Measurements from ENCODE around the gene NRIP1.

DNA sequence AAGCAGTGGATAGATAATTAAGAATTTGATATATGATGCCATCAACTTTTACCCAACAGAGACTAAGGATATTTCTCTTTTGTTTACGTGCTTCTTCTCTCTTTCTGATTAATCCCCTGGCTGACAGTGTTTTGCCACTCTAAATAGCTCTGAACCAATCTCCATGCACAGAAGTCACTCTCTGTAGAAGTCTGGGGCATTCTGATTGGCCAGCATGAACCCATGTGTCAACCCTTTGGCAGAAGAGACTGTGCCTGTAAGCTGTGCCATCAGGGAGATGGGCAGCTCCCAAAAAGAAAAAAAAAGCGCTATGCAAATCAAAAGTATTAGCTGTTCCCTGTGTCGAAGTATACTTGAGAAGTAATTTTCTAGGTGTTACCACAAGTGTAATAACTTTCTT lies 34.1 kb upstream of the NRIP1 start:
- no peak for TF ChIP-seq BRCA1 (IDR thresholded peaks at IDR 0.05; ENCODE audit: low read depth, low read length)
- TF ChIP-seq, protein P1, sequence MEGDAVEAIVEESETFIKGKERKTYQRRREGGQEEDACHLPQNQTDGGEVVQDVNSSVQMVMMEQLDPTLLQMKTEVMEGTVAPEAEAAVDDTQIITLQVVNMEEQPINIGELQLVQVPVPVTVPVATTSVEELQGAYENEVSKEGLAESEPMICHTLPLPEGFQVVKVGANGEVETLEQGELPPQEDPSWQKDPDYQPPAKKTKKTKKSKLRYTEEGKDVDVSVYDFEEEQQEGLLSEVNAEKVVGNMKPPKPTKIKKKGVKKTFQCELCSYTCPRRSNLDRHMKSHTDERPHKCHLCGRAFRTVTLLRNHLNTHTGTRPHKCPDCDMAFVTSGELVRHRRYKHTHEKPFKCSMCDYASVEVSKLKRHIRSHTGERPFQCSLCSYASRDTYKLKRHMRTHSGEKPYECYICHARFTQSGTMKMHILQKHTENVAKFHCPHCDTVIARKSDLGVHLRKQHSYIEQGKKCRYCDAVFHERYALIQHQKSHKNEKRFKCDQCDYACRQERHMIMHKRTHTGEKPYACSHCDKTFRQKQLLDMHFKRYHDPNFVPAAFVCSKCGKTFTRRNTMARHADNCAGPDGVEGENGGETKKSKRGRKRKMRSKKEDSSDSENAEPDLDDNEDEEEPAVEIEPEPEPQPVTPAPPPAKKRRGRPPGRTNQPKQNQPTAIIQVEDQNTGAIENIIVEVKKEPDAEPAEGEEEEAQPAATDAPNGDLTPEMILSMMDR (IDR thresholded peaks at IDR 0.05 in 2 of 3, conservative IDR thresholded peaks at IDR 0.05 in 1 of 3; ENCODE audit: control insufficient read depth in 2 of 3, extremely low read depth in 1 of 3, insufficient read depth in 1 of 3, low read depth in 3 of 3, low read length in 3 of 3), result no peak
- no peak for TF ChIP-seq TAF1 (IDR thresholded peaks at IDR 0.05; ENCODE audit: borderline replicate concordance, low read depth, low read length)
- TF ChIP-seq ATF7 (IDR thresholded peaks at IDR 0.05; ENCODE audit: low read depth), result no peak
- TF ChIP-seq EZH2 (IDR thresholded peaks at IDR 0.05; ENCODE audit: borderline replicate concordance, control insufficient read depth, low read depth, low read length), result no peak
- TF ChIP-seq MTA2 (IDR thresholded peaks at IDR 0.05; ENCODE audit: low read depth), result no peak
- TF ChIP-seq, protein P2, sequence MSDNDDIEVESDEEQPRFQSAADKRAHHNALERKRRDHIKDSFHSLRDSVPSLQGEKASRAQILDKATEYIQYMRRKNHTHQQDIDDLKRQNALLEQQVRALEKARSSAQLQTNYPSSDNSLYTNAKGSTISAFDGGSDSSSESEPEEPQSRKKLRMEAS (IDR thresholded peaks at IDR 0.05; ENCODE audit: low read depth, low read length), result no peak
- TF ChIP-seq POLR2A (IDR thresholded peaks at IDR 0.05; ENCODE audit: low read depth, low read length), result no peak
- TF ChIP-seq ZNF217 (IDR thresholded peaks at IDR 0.05), result no peak
- no peak for TF ChIP-seq BACH1 (IDR thresholded peaks at IDR 0.05; ENCODE audit: borderline replicate concordance)
- TF ChIP-seq SIX5 (IDR thresholded peaks at IDR 0.05; ENCODE audit: low read depth, low read length, severe bottlenecking), result no peak

All from GM12878 (cell line).